K562 (cell line): ENCODE data around the gene DENR. TPM values are rescaled to one million over a fixed set of nuclear protein-coding genes. Genes with fewer than 3 reads are reported as not detected.
A peak's percentile ranks its signal among the peaks of the same experiment; 100 is the strongest.

Experiments
- BDP1 ChIP-seq: IDR thresholded peaks from 3 replicates; pipeline ENCODE4 v1.6.1; 2011; ENCODE audit not compliant: insufficient read length, insufficient read depth
- CBX8 ChIP-seq: fragments of 200-600 bp; sonication (generic); IDR thresholded peaks from 2 replicates; pipeline ENCODE4 v1.6.1; 2012; ENCODE audit warnings: borderline replicate concordance, mixed run types, low read depth, mild to moderate bottlenecking, moderate library complexity, mixed read lengths, low read length, control low read depth, inconsistent platforms; ENCODE audit not compliant: poor library complexity, severe bottlenecking; ENCODE audit errors: extremely low read depth
- CHD1 ChIP-seq: fragments of 200-600 bp; sonication (generic); IDR thresholded peaks from one replicate; pipeline ENCODE4 v1.6.1; 2012; ENCODE audit warnings: mild to moderate bottlenecking, moderate library complexity, low read length, inconsistent platforms
- CTCFL ChIP-seq: IDR thresholded peaks from 2 replicates; pipeline ENCODE4 v1.6.1; 2011; ENCODE audit warnings: borderline replicate concordance, low read depth, mild to moderate bottlenecking, moderate library complexity, low read length; ENCODE audit not compliant: insufficient read depth, poor library complexity, severe bottlenecking
- EP300 ChIP-seq: IDR thresholded peaks from 2 replicates; pipeline ENCODE4 v1.6.1; 2012; ENCODE audit warnings: low read length, improper control_type of control experiment
- HDAC1 ChIP-seq, 2 experiments: fragments of 450-650 bp; IDR thresholded peaks; 2 replicates each; pipeline ENCODE4 v1.6.1; 2016 to 2017; ENCODE audit warnings: inconsistent platforms in 1 of 2, mild to moderate bottlenecking in 1 of 2, moderate library complexity in 1 of 2
- HMBOX1 ChIP-seq: sonication (generic); IDR thresholded peaks from 2 replicates; pipeline ENCODE4 v1.6.1; 2016
- HNRNPL ChIP-seq: fragments of 200-400 bp; formaldehyde crosslinking; IDR thresholded peaks from 2 replicates; pipeline ENCODE4 v1.6.1; 2017; ENCODE audit warnings: low read depth, mild to moderate bottlenecking, low read length
- KHSRP ChIP-seq: fragments of 450-650 bp; IDR thresholded peaks from 2 replicates; pipeline ENCODE4 v1.6.1; 2017
- NFIX ChIP-seq: fragments of 250-450 bp; sonication (Bioruptor Pico); IDR thresholded peaks from 2 replicates; pipeline ENCODE4 v1.4.0; 2020; ENCODE audit warnings: low read depth, mild to moderate bottlenecking, moderate library complexity
- PHTF2 ChIP-seq: fragments of 250-450 bp; sonication (Bioruptor Pico); IDR thresholded peaks from 2 replicates; pipeline ENCODE4 v1.5.0; 2021; ENCODE audit warnings: mild to moderate bottlenecking
- POLR2AphosphoS2 ChIP-seq: IDR thresholded peaks from 2 replicates; pipeline ENCODE4 v1.6.1; 2012; ENCODE audit warnings: low read length, improper control_type of control experiment
- SMARCE1 ChIP-seq: fragments of 450-650 bp; IDR thresholded peaks from 2 replicates; pipeline ENCODE4 v1.7.1; 2016; ENCODE audit warnings: mild to moderate bottlenecking
- TAF15 ChIP-seq: fragments of 200-400 bp; formaldehyde crosslinking; IDR thresholded peaks from 2 replicates; pipeline ENCODE4 v1.6.1; 2017; ENCODE audit warnings: mild to moderate bottlenecking, low read depth, low read length, moderate library complexity
- TEAD1 ChIP-seq, 2 experiments: fragments of 450-650 bp in 1 of 2; sonication (generic) in 1 of 2; formaldehyde crosslinking; IDR thresholded peaks; 2 replicates each; pipeline versions ENCODE4 v1.4.0 to v1.8.0; 2020 to 2022; ENCODE audit warnings: mild to moderate bottlenecking in 2 of 2, missing genetic modification reagents in 1 of 2
- XRCC3 ChIP-seq: fragments of 450-650 bp; IDR thresholded peaks from 2 replicates; pipeline ENCODE4 v1.6.1; 2017; ENCODE audit warnings: mild to moderate bottlenecking, moderate library complexity
- ZBTB17 ChIP-seq: fragments of 450-650 bp; formaldehyde crosslinking; IDR thresholded peaks from 2 replicates; pipeline ENCODE4 v1.4.0; 2020; ENCODE audit warnings: mild to moderate bottlenecking
- ZC3H4 ChIP-seq: sonication (generic); formaldehyde crosslinking; IDR thresholded peaks from 2 replicates; pipeline ENCODE4 v1.9.0; 2021; ENCODE audit warnings: missing genetic modification reagents, borderline replicate concordance
- ZFX ChIP-seq: sonication (generic); formaldehyde crosslinking; IDR thresholded peaks from 2 replicates; pipeline ENCODE4 v1.8.0; 2022; ENCODE audit warnings: mild to moderate bottlenecking, missing genetic modification reagents, moderate library complexity
- ZNF707 ChIP-seq: fragments of 250-450 bp; sonication (Bioruptor Pico); conservative IDR thresholded peaks from 2 replicates; pipeline ENCODE4 v1.8.0; 2022; ENCODE audit warnings: inconsistent platforms, mild to moderate bottlenecking, moderate library complexity
- polyA plus RNA-seq, 8 experiments: library from polyadenylated mRNA; depleted of rRNA in 4 of 8; stranded (reverse) in 5 of 8; unstranded in 3 of 8; fragments of >200 nt; fragmentation: Nextera tagmentation in 2 of 8; fragmentation: Illumina TruSeq in 1 of 8; extraction: Ambion mirVana in 2 of 8; extraction: Trizol in 1 of 8; gene quantifications; 2 replicates each; pipeline versions ENCODE4 v1.2.1 to v1.2.3, GENCODE V29; 2011 to 2014; ENCODE audit warnings: inconsistent platforms in 1 of 8, missing spikeins in 1 of 8
- total RNA-seq, 7 experiments: library from RNA; depleted of rRNA in 6 of 7; stranded (reverse); fragments of >200 nt in 6 of 7; fragmentation: Illumina TruSeq in 2 of 7; extraction: Trizol in 2 of 7; gene quantifications; 2 replicates each; pipeline versions ENCODE4 v1.2.1 to v1.2.3, GENCODE V29; 2011 to 2021; ENCODE audit warnings: low replicate concordance in 1 of 7
- TF ChIP-seq, protein P1 (sequence below): fragments of 450-650 bp; formaldehyde crosslinking; IDR thresholded peaks from 2 replicates; pipeline ENCODE4 v1.4.0; 2022; ENCODE audit warnings: missing genetic modification characterization
- TF ChIP-seq, protein P2 (sequence below), 2 experiments: fragments of 150-350 bp in 1 of 2; IDR thresholded peaks; 2 replicates each; pipeline ENCODE4 v1.6.1; 2012 to 2016; ENCODE audit warnings: low read depth in 2 of 2, low read length in 2 of 2, mild to moderate bottlenecking in 1 of 2, moderate library complexity in 1 of 2

The DENR gene
- total and polyA plus RNA-seq, 9 of the 15 experiments (the other 6 are each of a cell fraction or from before 2014, with no cell fraction given), result 32.5 to 77.4 (median 54.7) TPM

DNA sequence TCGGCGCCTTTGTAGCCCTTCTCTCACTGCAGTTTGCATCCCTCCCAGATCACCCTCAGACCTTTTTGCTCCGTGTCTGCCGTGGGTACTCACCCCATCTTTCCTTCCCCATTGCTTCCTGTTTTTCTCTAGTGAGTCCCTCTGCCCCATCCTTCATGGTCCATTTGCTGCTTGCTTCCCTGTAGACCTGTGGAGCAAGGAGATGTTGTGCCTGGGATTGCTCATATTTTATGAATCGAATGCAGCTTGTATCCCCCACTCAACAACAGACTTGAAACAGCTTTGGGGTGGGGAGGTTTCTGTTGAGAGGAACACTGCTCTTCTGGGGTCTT is 661 bp downstream of the DENR start (continued):
- peak; percentile 50 for TF ChIP-seq CHD1
- no peak for TF ChIP-seq CBX8
- no peak for TF ChIP-seq CTCFL
- no peak for TF ChIP-seq HNRNPL
- TF ChIP-seq HMBOX1, result no peak
- no peak for TF ChIP-seq ZBTB17 (CRISPR knock-in tag)
- TF ChIP-seq ZC3H4 (CRISPR knock-in tag), result no peak
- no peak for TF ChIP-seq TAF15
- TF ChIP-seq, protein P1, sequence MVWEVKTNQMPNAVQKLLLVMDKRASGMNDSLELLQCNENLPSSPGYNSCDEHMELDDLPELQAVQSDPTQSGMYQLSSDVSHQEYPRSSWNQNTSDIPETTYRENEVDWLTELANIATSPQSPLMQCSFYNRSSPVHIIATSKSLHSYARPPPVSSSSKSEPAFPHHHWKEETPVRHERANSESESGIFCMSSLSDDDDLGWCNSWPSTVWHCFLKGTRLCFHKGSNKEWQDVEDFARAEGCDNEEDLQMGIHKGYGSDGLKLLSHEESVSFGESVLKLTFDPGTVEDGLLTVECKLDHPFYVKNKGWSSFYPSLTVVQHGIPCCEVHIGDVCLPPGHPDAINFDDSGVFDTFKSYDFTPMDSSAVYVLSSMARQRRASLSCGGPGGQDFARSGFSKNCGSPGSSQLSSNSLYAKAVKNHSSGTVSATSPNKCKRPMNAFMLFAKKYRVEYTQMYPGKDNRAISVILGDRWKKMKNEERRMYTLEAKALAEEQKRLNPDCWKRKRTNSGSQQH (CRISPR knock-in tag), result 0 out of 2 replicates have a peak, but pooled peaks have one; percentile 26
- no peak for TF ChIP-seq NFIX (CRISPR knock-in tag)
- TF ChIP-seq, protein P2, sequence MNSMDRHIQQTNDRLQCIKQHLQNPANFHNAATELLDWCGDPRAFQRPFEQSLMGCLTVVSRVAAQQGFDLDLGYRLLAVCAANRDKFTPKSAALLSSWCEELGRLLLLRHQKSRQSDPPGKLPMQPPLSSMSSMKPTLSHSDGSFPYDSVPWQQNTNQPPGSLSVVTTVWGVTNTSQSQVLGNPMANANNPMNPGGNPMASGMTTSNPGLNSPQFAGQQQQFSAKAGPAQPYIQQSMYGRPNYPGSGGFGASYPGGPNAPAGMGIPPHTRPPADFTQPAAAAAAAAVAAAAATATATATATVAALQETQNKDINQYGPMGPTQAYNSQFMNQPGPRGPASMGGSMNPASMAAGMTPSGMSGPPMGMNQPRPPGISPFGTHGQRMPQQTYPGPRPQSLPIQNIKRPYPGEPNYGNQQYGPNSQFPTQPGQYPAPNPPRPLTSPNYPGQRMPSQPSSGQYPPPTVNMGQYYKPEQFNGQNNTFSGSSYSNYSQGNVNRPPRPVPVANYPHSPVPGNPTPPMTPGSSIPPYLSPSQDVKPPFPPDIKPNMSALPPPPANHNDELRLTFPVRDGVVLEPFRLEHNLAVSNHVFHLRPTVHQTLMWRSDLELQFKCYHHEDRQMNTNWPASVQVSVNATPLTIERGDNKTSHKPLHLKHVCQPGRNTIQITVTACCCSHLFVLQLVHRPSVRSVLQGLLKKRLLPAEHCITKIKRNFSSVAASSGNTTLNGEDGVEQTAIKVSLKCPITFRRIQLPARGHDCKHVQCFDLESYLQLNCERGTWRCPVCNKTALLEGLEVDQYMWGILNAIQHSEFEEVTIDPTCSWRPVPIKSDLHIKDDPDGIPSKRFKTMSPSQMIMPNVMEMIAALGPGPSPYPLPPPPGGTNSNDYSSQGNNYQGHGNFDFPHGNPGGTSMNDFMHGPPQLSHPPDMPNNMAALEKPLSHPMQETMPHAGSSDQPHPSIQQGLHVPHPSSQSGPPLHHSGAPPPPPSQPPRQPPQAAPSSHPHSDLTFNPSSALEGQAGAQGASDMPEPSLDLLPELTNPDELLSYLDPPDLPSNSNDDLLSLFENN (IDR thresholded peaks at IDR 0.05; ENCODE audit: low read depth in 2 of 2, low read length in 2 of 2), result no peak
- 0 out of 2 replicates have a peak, but pooled peaks have one; percentile 48 for TF ChIP-seq POLR2AphosphoS2
- TF ChIP-seq ZFX, result no peak
- no peak for TF ChIP-seq PHTF2
- TF ChIP-seq ZNF707, result no peak
- no peak for TF ChIP-seq BDP1
- no peak for TF ChIP-seq EP300
- no peak for TF ChIP-seq KHSRP
- no peak for TF ChIP-seq HDAC1 (IDR thresholded peaks at IDR 0.05)
- peak; percentile 51; the same call in 1 of the 2 replicates for TF ChIP-seq SMARCE1
- TF ChIP-seq XRCC3, result no peak
- TF ChIP-seq TEAD1 (CRISPR knock-in tag; IDR thresholded peaks at IDR 0.05), result no peak
